GM19023 (cell line): ENCODE measurements around the gene ZNF679.
"Not testable (repeated sequence)": the region's sequence is repeated elsewhere in the genome, so short reads cannot be mapped to it uniquely, and the experiment has no call there.

Source experiments
- ATAC-seq: cut with Tn5 transposase; IDR thresholded peaks from one replicate; pipeline ENCODE4 v1.9.1; 2021; ENCODE audit warnings: mild to moderate bottlenecking, moderate library complexity; ENCODE audit not compliant: unreplicated experiment

Gene ZNF679

DNA sequence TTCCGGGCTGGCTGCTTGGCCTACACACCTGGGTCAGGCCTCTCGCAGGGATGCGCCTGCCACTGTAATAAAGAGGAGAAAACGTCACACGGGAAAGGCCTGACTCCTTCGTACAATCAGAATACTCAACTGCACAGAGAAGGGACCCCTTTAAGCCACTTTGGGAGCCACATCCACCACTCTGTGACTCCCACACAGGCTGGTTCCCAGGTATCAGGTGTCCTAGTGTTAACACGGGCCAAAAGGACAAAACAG lies 79.7 kb downstream of the ZNF679 start:
- ATAC-seq, result no peak

DNA sequence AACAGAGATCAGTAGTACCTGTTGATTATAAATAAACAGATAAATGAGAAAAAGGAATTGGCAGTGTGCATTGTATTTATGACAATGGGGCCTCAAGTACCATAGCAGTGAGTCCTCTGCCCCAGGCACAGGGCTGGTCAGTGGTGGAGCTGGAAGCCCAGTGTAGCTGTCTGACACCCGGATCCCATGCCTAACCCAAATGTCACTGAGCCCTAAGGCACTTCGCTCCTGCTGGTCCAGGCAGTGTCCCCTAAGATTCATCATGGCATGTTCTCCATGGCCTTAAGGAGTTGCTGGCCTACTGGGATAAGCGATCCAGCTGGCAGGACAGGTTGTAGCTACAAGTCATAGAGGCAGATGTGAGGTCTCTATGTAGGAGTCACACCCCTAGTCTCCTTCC lies 82.2 kb downstream of the ZNF679 start:
- ATAC-seq, result no peak

DNA sequence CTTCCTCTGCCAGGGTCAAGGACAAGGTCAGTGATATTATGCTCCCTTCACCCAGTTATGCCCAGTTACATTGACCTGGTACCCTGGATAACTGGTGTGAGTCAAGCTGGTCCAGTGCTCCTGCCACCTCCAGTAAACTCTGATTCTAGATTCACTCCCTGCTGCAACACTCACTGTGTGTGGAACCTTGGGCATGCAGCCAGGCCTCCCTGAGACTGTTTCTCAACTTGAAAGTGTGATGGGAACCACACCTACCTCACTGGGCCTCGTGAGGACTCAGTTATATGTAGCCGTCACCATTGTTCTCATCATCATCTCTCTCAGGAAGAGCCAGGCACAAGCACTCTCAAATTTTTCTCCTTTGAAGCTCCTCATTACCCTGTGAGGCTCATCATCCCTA lies 84.6 kb downstream of the ZNF679 start:
- no peak for ATAC-seq

DNA sequence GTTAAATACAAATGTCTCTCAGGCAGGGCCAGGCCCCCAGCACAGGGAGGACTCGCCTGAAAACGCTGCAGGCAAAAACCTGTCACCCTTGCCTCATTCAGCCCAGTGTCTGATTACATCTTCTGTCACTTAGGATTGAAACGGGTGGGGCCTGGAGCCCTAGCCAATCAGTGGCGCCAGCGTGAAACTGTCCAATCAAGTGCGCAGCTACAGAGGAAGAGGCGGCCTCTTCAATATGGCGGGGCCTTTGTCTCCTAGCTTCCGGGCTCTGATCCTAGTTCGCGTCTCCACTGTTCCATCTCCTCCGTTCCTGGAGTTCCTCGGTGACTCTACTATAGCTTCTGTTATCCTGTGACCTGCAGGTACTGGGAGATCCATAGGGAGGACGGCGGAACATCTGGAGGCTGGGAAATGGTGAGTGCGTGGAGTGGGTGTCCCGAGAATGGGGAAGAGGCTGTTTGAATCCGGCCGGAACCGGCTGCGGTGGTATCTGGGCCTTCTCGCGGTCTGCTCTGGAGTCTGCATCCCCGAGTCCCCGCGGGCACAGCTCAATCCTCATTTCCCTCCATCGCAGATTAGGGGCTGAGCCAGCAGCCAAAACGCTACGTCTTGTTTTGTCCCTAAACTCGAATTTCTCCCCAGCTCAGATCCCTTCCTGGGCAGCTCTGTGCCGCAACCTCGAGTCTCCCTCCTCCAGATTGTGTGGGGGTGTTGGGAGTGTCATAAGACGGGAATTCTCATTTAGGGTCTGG lies 85.6 kb downstream of the ZNF679 start, which contains the start of gene ZNF736:
Gene ZNF736 (plus strand): TSS at position 222 of the 752 bp plus-strand sequence. CDS start 190 bp downstream, at position 412.
- peak; percentile 100 for ATAC-seq

DNA sequence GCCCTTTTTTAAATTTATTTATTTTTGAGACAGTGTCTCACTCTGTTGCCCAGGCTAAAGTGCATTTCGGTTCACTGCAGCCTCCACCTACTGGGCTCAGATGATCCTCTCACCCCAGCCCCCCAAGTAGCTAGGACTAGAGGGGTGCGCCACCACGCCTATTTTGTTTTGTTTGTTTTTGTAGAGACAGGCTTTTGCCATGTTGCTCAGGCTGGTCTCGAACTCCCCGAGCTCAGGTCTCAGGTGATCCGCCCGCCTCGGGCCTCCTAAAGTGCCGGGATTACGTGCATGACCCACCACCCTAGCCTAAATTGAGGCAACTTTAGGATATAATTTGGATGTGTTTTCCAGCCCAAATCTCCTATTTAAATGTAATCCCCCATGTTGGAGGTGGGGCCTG lies 86.3 kb downstream of the ZNF679 start:
- ATAC-seq, result no peak

DNA sequence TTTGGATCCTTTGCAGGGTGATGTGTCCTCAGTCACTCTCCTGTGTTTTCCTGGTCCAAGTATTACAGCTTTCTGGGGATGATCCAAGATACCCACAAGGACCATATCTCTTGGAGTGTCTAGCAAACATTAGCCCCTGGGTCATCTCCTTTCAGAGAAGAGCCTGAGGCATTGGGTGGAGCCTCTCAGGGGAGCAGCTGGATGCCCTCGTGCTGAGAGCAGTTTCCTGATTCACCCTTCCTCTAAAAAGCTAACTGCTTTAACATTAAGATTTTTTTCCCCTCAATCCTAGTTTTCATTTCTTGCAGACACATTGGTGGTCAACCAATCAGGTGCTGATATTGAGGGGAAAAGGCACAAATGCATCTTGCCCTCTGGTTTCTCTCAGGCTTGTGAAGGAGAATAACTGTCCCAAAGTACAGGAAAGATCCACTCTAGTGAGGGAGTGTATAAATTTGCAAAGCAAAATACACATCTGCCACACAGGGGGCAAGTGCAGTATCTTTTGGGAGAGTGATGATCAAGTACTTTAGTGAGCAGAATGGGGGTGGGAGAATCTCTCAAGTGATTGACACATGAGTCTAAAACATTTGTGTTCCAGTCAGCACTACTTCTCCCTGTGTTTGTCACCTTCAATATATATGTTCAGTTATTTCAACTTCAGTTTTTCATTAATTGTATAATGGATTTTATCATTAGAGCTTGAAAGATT lies 87.9 kb downstream of the ZNF679 start:
- ATAC-seq, result not testable (repeated sequence)
